Left ventricle myocardium inferior (tissue), 1 donor: ENCODE data around the gene IMPA2. TPM values are rescaled to one million over a fixed set of nuclear protein-coding genes. Genes with fewer than 3 reads are reported as not detected.
"Not testable (repeated sequence)": the region's sequence is repeated elsewhere in the genome, so short reads cannot be mapped to it uniquely, and the experiment has no call there.

ENCODE experiments used
- DNase-seq: peaks from one replicate; pipeline ENCODE4 v3.0.0-alpha.2; 2020
- H3K27ac ChIP-seq: fragments of 200-600 bp; replicated peaks from 2 replicates; pipeline ENCODE4 v1.8.0; 2021
- H3K27me3 ChIP-seq: fragments of 200-600 bp; 2 replicates; pipeline ENCODE4 v1.8.0; 2021; ENCODE audit warnings: low read depth
- H3K36me3 ChIP-seq: fragments of 200-600 bp; 2 replicates; pipeline ENCODE4 v1.8.0; 2021
- H3K4me1 ChIP-seq: fragments of 200-600 bp; 2 replicates; pipeline ENCODE4 v1.8.0; 2021
- H3K4me3 ChIP-seq: fragments of 200-600 bp; 2 replicates; pipeline ENCODE4 v1.8.0; 2021; ENCODE audit warnings: mild to moderate bottlenecking, moderate library complexity
- H3K9me3 ChIP-seq: fragments of 200-600 bp; replicated peaks from 2 replicates; pipeline ENCODE4 v1.8.0; 2021
- intact Hi-C: fragments of 100-400 bp; cut with micrococcal nuclease; formaldehyde crosslinking; loops from one replicate; pipeline ENCODE4 v1.11.0; 2022
- total RNA-seq: library from RNA; stranded (reverse); fragmentation: NEBNext Ultra II Directional; extraction: Animal tissue kit (Norgen Biotek cat#: 25700); gene quantifications from one replicate; pipeline ENCODE4 v1.2.1, GENCODE V29; 2021
- TF ChIP-seq, protein P1 (sequence below): fragments of 200-600 bp; IDR thresholded peaks from 2 replicates; pipeline ENCODE4 v1.8.0; 2021; ENCODE audit warnings: antibody characterized with exemption, mild to moderate bottlenecking, borderline replicate concordance
- donor health status: DM: no; HTN: yes; CAD: no; lungs with severe emphysema.

The IMPA2 gene
- total RNA-seq, 1 donor from 2014 or later: 51.5 TPM

DNA sequence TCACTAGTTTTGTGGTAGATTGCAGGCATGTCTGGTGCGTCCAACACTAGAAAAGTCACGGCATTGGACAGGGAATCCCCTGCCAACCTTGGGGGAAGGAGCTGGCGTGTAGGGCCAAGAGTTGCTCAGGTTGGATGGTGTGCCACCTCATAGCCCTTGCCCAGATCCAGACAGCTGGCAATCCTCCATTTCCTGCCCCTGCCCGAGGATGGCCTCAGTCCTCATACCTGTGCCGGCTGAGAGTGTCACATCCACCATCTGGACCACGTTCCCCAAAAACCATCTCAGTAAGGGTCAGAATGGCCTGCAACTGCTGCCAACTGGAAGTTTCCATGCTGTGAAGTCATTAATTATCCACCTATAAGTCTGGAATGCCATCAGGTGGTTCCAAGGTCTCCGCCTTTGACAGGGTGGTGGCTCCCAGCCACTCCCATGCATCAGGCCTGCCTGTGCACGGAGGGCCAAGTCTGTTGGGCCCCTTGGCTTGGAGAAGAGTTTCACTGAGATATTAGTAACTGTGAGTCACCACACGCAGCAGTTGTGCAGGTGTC lies 55.0 kb downstream of the IMPA2 start:
- H3K36me3 ChIP-seq: peaks cover 6% of the 10 kb centered on the region
- H3K27ac ChIP-seq: no peak overlapping the region
- no peak for DNase-seq
- H3K9me3 ChIP-seq: no peaks in the 10 kb centered on the region
- no peaks in the 10 kb centered on the region for H3K27me3 ChIP-seq
- intact Hi-C loops: loop anchor here (5.0 kb wide), 1 partner anchor 99 kb away; no protein-coding TSS in a partner anchor
- no peak overlapping the region for H3K4me3 ChIP-seq
- peaks cover 21% of the 10 kb centered on the region for H3K4me1 ChIP-seq
- TF ChIP-seq, protein P1, sequence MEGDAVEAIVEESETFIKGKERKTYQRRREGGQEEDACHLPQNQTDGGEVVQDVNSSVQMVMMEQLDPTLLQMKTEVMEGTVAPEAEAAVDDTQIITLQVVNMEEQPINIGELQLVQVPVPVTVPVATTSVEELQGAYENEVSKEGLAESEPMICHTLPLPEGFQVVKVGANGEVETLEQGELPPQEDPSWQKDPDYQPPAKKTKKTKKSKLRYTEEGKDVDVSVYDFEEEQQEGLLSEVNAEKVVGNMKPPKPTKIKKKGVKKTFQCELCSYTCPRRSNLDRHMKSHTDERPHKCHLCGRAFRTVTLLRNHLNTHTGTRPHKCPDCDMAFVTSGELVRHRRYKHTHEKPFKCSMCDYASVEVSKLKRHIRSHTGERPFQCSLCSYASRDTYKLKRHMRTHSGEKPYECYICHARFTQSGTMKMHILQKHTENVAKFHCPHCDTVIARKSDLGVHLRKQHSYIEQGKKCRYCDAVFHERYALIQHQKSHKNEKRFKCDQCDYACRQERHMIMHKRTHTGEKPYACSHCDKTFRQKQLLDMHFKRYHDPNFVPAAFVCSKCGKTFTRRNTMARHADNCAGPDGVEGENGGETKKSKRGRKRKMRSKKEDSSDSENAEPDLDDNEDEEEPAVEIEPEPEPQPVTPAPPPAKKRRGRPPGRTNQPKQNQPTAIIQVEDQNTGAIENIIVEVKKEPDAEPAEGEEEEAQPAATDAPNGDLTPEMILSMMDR: no peak

DNA sequence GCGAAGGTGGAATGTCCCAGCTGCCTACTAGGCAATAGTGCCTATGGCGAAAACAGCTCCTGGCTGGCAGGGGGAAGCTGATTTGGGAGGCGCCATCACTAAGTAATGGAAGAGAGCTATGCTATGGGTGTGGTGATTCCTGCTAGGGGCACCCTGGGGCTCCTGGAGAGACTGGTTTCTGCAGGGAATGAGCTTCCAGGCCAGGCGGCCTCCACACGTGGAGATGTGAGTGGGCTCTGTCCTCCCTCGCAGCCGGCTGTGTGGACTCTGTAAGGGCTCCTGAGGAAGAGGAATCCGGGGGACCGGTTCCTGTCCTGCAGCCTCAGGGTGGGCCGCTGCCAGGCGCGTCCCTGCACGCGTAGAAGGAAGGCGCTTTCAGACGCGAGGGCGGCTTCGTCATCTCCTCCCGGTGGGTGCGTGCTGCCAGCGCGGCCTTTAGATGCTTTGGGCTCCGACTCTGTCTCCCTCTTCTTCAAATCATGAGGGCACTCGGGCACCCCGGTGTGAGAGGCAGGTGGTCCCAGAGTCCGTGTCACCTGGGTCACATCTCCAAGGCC lies 56.9 kb downstream of the IMPA2 start:
- Histone ChIP-seq H3K4me3 (peak overlapping the region; percentile 74), H3K27ac (peak overlapping the region; percentile 59), H3K27me3 (no peaks in the 10 kb centered on the region), H3K4me1 (peaks cover 13% of the 10 kb centered on the region), H3K36me3 (peaks cover 2% of the 10 kb centered on the region), H3K9me3 (no peaks in the 10 kb centered on the region)
- no peak for DNase-seq
- TF ChIP-seq, protein P1: no peak
- intact Hi-C loops: loop anchor here (5.0 kb wide), 1 partner anchor 101 kb away; no protein-coding TSS in a partner anchor

- TF ChIP-seq, protein P1: peak; percentile 99
- Histone ChIP-seq H3K9me3 (no peaks in the 10 kb centered on the region), H3K4me3 (peak overlapping the region; percentile 74), H3K4me1 (peaks cover 13% of the 10 kb centered on the region), H3K27me3 (peaks cover 4% of the 10 kb centered on the region), H3K27ac (peak overlapping the region; percentile 59), H3K36me3 (no peaks in the 10 kb centered on the region)
- DNase-seq: peak; percentile 86
- intact Hi-C loops: loop anchor here (5.0 kb wide), 1 partner anchor 102 kb away; no protein-coding TSS in a partner anchor
These were observed 57.6 kb downstream of the IMPA2 start for GRCh38 chr18:12038639-12039539.

DNA sequence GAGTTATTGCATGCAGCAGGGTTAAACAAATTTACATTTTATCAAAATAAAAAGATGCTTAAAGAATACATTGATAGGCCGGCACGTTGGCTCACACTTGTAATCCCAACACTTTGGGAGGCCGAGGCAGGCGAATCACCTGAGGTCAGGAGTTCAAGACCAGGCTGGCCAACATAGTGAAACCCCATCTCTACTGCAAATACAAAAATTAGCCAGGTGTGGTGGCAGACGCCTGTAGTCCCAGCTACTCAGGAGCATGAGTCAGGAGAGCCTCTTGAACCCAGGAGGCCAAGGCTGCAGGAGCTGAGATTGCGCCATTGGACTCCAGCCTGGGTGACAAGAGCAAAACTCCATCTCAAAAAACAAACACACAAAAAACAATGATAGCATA lies 58.2 kb downstream of the IMPA2 start:
- H3K27me3 ChIP-seq, H3K9me3 ChIP-seq, H3K36me3 ChIP-seq, DNase-seq: not testable (repeated sequence)
- Histone ChIP-seq H3K4me3 (peak overlapping the region; percentile 74), H3K4me1 (peaks cover 13% of the 10 kb centered on the region), H3K27ac (peak overlapping the region; percentile 59)
- intact Hi-C loops: loop anchor here (5.0 kb wide), 1 partner anchor 102 kb away; no protein-coding TSS in a partner anchor

DNA sequence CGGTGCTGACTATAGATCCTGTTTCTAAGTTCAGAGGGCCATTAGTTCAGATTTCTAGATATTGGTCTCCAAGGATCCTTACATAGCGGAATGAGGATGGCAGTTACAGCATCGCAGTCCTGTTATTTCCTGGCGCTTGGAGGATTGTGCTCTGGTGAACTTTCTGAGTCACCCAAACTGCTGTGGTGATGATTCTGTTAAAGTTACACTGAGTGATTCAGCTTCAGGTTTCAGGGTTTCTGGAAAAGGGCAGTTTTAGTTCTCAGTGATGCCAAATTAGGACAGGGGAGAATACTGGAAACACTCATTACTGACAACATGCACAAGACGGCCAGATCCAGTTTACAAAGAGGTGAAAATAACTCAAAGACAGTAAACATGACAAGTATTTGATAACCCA lies 60.3 kb downstream of the IMPA2 start:
- H3K9me3 ChIP-seq: no peaks in the 10 kb centered on the region
- intact Hi-C loops: no loop called here
- H3K4me3 ChIP-seq: no peak overlapping the region
- H3K4me1 ChIP-seq: peaks cover 13% of the 10 kb centered on the region
- no peaks in the 10 kb centered on the region for H3K36me3 ChIP-seq
- no peak for DNase-seq
- TF ChIP-seq, protein P1: no peak
- H3K27ac ChIP-seq: no peak overlapping the region
- peaks cover 12% of the 10 kb centered on the region for H3K27me3 ChIP-seq

- no peak overlapping the region for H3K27ac ChIP-seq
- peaks cover 17% of the 10 kb centered on the region for H3K27me3 ChIP-seq
- peaks cover 5% of the 10 kb centered on the region for H3K4me1 ChIP-seq
- TF ChIP-seq, protein P1: no peak
- H3K36me3 ChIP-seq: no peaks in the 10 kb centered on the region
- no peak overlapping the region for H3K4me3 ChIP-seq
- no peak for DNase-seq
- H3K9me3 ChIP-seq: no peaks in the 10 kb centered on the region
- intact Hi-C loops: no loop called here
These were observed 62.5 kb downstream of the IMPA2 start for GRCh38 chr18:12043811-12044210.
